Uterus (tissue), 4 donors: ENCODE measurements around the gene COBLL1. TPM values are rescaled to one million over a fixed set of nuclear protein-coding genes. Genes with fewer than 3 reads are reported as not detected.

Source experiments
- DNase-seq, 2 donors: peaks; one replicate each; pipeline ENCODE4 v3.0.0-alpha.2; 2019 to 2020
- H3K27ac ChIP-seq, 2 donors: fragments of 200-600 bp; sonication (generic); 1 replicate in 1 of 2; 2 replicates in 1 of 2; pipeline ENCODE4 v1.5.1; 2016 to 2018
- H3K27me3 ChIP-seq, 2 donors: fragments of 200-600 bp; sonication (generic); one replicate each; pipeline ENCODE4 v1.5.1; 2018 to 2019; ENCODE audit warnings: control low read depth in 1 of 2
- H3K36me3 ChIP-seq, 2 donors: fragments of 200-600 bp; sonication (generic); one replicate each; pipeline ENCODE4 v1.5.1; 2019; ENCODE audit warnings: control low read depth in 1 of 2
- H3K4me1 ChIP-seq, 2 donors: fragments of 200-600 bp; sonication (generic); one replicate each; pipeline ENCODE4 v1.5.1; 2018 to 2019; ENCODE audit warnings: control low read depth in 1 of 2
- H3K4me3 ChIP-seq, 2 donors: fragments of 200-600 bp; sonication (generic); 1 replicate in 1 of 2; 2 replicates in 1 of 2; pipeline ENCODE4 v1.5.1; 2018 to 2019; ENCODE audit warnings: mild to moderate bottlenecking in 1 of 2
- H3K9me3 ChIP-seq, 2 donors: fragments of 200-600 bp; sonication (generic); one replicate each; pipeline ENCODE4 v1.5.1; 2019; ENCODE audit warnings: control low read depth in 1 of 2
- POLR2A ChIP-seq, 2 donors: fragments of 450-650 bp; IDR thresholded peaks; one replicate each; pipeline ENCODE4 v1.6.1; 2016; ENCODE audit warnings: antibody characterized with exemption in 2 of 2, mild to moderate bottlenecking in 1 of 2, moderate library complexity in 1 of 2
- intact Hi-C: fragments of 100-400 bp; cut with DNase I; formaldehyde crosslinking; loops from one replicate; pipeline ENCODE4 v1.15.1; 2023; ENCODE audit warnings: low total_unique reads
- small RNA-seq: library from RNA; depleted of rRNA; stranded (forward); fragments of <200 nt; gene quantifications from one replicate; pipeline ENCODE3, GENCODE V24; 2016
- total RNA-seq, 4 donors: library from RNA; depleted of rRNA in 3 of 4; stranded (reverse); fragments of >200 nt in 3 of 4; gene quantifications; one replicate each; pipeline versions ENCODE4 v1.1.0 to v1.2.4, GENCODE V29; 2014 to 2023
- TF ChIP-seq, protein P1 (sequence below), 4 experiments: fragments of 200-600 bp in 2 of 4; fragments of 450-650 bp in 2 of 4; sonication (generic) in 2 of 4; IDR thresholded peaks; one replicate each; pipeline ENCODE4 v1.5.1; 2016 to 2019; ENCODE audit warnings: antibody characterized with exemption in 4 of 4, mild to moderate bottlenecking in 2 of 4, moderate library complexity in 1 of 4
- donor health status: DM: yes; HTN: yes; CAD: no.

The COBLL1 gene
- total RNA-seq, 4 donors from 2014 or later, result 4.1 to 32.6 (median 17.9) TPM

DNA sequence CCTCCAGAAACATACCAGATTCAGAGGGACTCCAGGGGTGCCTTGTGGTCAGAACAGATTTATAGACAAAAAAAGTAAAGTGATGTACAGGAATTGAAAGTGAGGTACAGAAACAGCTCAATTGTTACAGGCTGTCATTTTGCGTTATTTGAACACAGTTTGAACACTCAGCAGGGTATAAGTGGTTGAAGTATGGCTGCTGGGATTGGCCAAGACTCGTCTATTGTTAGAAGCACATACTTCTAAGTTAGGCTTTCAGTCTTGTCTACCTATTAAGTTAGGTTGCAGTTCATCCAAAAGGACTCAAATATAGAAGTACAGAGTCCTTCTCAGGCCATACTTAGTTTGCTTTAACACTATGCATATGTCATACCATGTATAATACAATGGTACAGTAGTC, 199.4 kb downstream of the COBLL1 start:
- H3K4me3 ChIP-seq, result no peak overlapping the region
- no peaks in the 10 kb centered on the region for H3K9me3 ChIP-seq
- intact Hi-C loops, result no loop called here
- no peak overlapping the region for H3K27ac ChIP-seq
- no peaks in the 10 kb centered on the region for H3K4me1 ChIP-seq
- TF ChIP-seq, protein P1, sequence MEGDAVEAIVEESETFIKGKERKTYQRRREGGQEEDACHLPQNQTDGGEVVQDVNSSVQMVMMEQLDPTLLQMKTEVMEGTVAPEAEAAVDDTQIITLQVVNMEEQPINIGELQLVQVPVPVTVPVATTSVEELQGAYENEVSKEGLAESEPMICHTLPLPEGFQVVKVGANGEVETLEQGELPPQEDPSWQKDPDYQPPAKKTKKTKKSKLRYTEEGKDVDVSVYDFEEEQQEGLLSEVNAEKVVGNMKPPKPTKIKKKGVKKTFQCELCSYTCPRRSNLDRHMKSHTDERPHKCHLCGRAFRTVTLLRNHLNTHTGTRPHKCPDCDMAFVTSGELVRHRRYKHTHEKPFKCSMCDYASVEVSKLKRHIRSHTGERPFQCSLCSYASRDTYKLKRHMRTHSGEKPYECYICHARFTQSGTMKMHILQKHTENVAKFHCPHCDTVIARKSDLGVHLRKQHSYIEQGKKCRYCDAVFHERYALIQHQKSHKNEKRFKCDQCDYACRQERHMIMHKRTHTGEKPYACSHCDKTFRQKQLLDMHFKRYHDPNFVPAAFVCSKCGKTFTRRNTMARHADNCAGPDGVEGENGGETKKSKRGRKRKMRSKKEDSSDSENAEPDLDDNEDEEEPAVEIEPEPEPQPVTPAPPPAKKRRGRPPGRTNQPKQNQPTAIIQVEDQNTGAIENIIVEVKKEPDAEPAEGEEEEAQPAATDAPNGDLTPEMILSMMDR (IDR thresholded peaks at IDR 0.05), result no peak
- TF ChIP-seq POLR2A (IDR thresholded peaks at IDR 0.05), result no peak
- H3K27me3 ChIP-seq, result no peaks in the 10 kb centered on the region
- no peak for DNase-seq
- no peaks in the 10 kb centered on the region for H3K36me3 ChIP-seq

Small RNA genes within 50 kb of the gene (small RNA-seq; reads per million reads assigned to genes)
- not detected for gene RNA5SP110
- gene SNORA70F, result not detected

Other genes with a start within 250 kb of the COBLL1 start
- 1 to 10 TPM in 2 of 4 donors, not detected in 2; 3.3 to 4.4 TPM for gene GRB14, start 220.3 kb downstream of the COBLL1 start, total RNA-seq
- gene SLC38A11, start 113.7 kb upstream of the COBLL1 start, total RNA-seq, result 1 to 10 TPM in 2 of 4 donors, under 1 TPM in 2; under 0.01 to 3.2 (median 1.3) TPM